HG02973 (cell line): ENCODE measurements around the gene SP8.

Source experiments
- ATAC-seq: cut with Tn5 transposase; IDR thresholded peaks from one replicate; pipeline ENCODE4 v1.9.1; 2021; ENCODE audit warnings: moderate library complexity; ENCODE audit not compliant: unreplicated experiment

Gene SP8

GRCh38 chr7:20776214-20776911, 10.3 kb downstream of the SP8 start:
- ATAC-seq, result no peak

- no peak for ATAC-seq
Measured at GRCh38 chr7:20754001-20754400, 32.7 kb downstream of the SP8 start.

- ATAC-seq, result no peak
Measured at GRCh38 chr7:20749906-20750305, 36.8 kb downstream of the SP8 start.

GRCh38 chr7:20748853-20749252, 37.8 kb downstream of the SP8 start:
- ATAC-seq, result no peak

GRCh38 chr7:20747001-20747400, 39.7 kb downstream of the SP8 start:
- ATAC-seq, result no peak

- ATAC-seq, result no peak
Measured at GRCh38 chr7:20745702-20746101, 41.0 kb downstream of the SP8 start.

- no peak for ATAC-seq
Measured at GRCh38 chr7:20744954-20745446, 41.7 kb downstream of the SP8 start.

GRCh38 chr7:20742913-20743312, 43.8 kb downstream of the SP8 start:
- ATAC-seq, result no peak

- no peak for ATAC-seq
Measured at GRCh38 chr7:20741801-20742200, 44.9 kb downstream of the SP8 start.

GRCh38 chr7:20738518-20739481, 47.9 kb downstream of the SP8 start:
- ATAC-seq, result no peak

- ATAC-seq, result no peak
Measured at GRCh38 chr7:20737840-20738448, 48.7 kb downstream of the SP8 start.

- ATAC-seq, result no peak
Measured at GRCh38 chr7:20735346-20736065, 51.2 kb downstream of the SP8 start.
